Measurements from ENCODE around the gene CDH22.

Gene CDH22

DNA sequence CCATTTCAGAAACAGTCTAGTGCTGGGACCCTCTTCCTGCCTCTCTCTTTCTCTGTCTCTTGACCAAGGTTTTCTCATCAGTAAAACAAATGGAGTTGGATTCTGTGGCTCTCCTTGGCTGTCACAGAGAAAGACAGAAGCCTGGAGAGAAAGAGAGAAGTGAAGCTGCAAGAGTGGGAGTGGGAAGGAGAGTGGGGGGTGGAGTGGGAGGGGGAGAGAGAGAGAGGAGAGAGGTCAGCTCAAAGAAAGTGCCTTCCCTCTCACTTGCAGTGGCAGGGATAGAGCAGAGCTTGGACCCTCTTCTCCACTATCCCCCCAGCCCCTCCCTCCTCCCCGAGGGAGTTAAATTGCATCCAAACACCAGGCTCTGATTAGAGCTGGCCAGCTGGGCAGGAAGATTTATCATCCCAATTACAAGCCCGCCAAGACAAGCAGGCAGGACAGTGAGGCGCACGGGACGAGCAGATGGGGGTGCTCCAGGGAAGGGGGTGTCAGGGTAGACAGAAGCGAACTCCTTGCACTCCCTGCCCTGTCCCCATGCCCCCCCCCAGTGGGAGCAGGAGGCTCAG, 115.8 kb downstream of the CDH22 start:
- DNase-seq (ENCODE audit: low spot score) = no peak

DNA sequence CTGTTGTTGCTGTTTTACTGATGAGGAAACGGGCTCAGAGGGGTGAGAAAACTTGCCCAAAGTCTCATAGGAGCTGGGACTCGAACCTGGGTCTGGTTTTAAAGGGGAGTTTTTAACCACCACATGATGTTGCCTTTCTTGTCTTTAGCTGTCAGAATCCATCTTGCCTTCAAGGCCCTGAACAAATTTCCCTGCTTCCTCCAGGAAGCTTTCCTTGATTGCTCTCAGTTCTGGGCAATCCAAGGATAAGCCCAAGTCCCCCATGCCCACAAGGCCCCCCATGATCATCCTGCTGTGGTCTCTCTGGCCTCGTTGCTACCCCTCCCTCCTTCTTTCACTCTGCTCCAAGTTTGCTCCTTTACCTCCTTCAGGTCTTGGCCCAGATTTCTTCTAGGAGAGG, 116.7 kb downstream of the CDH22 start:
- DNase-seq (ENCODE audit: low spot score) = no peak

DNA sequence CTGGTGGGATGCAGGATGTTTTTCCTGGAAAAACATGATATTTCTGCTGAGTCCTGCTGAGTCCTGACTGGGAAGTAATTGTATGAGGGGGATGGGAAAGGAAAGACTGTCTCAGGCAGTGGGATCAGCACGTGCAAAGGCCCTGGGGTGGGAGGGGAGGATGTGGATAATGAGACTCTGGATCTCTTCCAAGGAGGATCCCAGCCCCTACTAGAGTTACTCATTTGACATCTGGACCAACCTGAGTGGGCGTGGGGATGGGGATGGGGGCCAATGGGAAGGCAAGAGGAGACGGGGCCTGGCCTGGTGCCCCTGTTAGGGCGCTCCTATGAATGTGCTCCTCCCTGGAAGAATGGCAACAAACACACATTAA, 117.1 kb downstream of the CDH22 start:
- DNase-seq (ENCODE audit: low spot score) = no peak

DNA sequence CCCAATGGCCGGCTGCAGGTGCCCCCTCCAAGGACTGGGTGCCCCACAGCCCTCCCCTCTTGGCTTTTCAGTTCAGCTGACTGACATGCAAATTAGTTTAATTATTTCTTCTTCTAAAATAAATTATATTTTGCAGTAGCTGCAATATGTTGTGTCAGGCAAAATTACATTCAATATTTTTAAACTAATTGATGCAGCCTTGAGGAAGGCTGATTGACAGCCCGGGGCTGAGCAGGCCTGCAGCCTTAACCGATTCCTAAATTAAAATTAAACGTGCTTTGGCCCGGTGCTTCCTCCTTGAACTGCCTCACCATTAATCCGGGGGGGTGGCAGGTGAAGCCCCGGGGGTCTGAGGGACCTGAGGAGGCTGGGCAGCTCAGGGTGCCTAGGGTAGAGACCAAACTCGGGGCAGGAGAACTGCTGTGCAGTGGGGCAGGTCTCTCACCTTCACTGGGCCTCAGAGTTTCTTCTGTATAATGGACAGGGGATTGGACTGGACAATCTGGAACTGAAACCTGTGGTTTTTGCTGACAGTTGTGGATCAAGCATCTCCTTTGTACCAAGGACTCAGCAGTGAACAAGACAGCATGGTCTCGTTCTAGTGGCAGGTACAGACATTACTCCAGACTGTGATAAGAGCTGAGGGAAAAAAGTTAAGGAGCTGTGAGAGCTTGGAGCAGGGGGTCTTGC, 117.7 kb downstream of the CDH22 start:
- no peak for DNase-seq (ENCODE audit: low spot score)

DNA sequence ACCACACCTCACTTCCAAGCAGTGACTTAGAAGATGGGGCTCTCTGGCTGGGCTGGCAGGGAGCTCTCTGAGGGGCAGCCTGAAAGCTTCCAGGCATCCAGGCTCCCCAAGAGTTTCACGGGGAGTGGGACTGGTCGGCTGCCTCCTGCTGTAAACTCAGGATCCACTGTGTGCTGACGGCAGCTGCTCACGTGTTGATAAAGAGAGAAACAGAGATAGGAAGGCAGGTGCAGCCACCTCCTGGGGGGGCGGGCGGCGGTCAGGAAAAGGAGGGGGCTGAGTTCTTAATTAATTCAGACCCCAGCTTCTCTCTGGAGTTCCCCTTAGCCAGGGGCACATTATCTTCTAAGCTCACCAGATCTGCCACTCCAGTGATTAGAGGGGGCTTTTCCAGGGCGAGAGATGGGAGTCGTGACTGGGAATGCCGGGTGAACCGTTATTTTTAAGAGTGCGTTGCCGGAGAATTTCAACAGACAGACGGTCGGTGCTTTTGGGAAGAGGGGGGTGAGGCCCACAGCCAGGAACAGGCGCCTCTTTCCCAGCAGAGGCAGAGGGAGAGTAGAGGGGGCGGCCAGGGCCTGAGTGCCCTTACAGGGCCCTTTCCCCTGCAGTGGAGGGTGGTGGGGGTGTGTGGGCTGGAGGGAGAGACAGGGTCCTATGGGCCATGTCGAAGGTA, 119.3 kb downstream of the CDH22 start:
- DNase-seq (ENCODE audit: low spot score) = no peak

DNA sequence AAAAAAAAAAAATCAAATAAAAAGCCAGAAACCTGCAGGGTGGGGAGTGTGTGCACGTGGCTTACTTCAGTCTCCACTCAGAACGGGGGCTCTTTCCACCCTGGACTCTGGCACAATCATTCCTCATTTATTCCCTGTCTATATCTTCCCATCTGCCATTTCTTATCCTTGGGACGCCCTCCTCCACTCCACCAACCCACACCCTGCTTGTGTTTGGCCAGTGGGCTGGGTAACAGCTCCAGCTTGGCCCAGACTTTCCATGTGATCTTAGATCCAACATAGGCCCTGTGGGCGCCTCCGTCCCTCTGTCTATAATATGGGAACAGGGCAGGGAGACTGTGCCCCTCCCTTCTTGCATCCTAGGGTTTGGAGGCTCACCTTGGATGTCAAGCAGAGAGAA, 122.1 kb downstream of the CDH22 start:
- no peak for DNase-seq (ENCODE audit: low spot score)

DNA sequence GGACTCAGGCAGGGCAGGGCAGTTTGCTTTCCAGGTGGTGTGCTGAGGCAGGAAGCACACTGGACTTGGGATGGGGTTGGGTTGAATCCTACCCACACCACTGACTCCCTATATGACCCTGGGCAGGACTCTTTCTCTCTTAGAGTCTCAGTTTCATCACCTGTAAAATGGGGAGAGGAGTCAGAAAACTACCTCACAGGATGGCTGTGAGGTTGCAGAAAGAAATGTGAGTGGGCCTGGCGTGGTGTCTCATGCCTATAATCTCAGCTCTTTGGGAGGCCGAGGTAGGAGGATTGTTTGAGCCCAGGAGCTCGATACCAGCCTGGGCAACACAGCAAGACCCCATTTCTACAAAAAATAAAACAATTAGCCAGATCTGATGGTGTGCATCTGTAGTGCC, 122.9 kb downstream of the CDH22 start:
- no peak for DNase-seq (ENCODE audit: low spot score)

DNA sequence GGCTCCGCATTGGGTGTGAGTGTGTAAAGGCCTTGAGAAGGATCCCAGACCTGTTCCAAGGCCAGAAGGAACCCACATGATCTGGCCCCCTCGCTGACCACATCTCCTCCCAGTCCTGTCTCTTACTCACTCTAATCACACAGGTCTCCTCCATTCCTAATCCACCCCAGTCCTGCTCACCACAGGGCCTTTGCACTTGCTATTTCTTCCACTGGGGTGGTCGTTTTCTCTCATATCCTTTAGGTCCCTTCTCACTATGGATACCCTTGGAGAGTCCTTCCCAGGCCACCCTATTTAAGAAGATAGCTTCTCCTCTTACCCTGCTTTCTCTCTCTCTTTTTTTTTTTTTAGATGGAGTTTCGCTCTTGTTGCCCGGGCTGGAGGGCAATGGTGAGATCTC, 124.5 kb downstream of the CDH22 start:
- DNase-seq (ENCODE audit: low spot score) = no peak

DNA sequence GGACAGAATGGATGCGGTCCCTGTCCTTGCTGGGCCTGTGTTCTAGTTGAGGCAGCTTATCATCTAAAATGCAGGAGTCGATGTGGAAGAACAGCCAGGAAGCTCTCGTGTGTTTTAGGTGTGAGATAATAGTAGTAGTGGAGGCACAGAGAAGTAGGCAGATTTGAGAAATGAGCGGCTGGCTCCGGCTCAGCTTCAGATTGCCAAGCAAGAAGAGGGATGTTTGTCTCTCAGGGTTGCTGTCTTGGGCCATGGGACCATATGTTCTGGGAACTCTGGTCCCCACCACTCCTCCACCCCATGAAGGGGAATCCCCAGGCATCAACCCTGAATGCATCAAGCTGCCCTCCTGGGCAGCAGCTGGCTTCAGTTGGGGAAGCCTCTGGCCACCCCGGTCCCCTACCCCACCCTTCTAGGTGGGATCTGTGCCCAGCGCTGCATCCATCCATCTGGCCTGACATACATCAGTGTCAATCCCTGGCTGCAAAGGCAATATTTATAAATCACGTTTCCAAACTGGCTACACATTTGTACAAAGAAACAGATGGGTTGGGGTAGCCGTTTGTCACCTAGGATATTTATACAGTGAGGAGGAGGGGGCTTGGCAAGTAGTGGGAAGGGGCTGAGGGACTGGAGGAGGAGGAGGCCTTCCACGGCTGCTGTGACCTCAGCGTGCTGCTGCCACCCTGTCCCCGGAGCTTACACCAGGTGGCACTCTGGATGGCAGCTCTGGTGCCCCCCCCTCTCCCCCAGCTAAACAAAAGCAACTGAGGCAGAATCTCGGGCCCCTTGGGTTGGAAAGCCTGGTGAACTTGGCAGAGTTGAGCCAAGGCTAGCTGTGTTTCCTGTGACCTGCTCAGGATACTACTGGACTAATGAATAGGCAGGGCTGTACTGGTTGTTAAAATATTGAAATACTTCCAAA, 125.8 kb downstream of the CDH22 start:
- DNase-seq (ENCODE audit: low spot score) = no peak

DNA sequence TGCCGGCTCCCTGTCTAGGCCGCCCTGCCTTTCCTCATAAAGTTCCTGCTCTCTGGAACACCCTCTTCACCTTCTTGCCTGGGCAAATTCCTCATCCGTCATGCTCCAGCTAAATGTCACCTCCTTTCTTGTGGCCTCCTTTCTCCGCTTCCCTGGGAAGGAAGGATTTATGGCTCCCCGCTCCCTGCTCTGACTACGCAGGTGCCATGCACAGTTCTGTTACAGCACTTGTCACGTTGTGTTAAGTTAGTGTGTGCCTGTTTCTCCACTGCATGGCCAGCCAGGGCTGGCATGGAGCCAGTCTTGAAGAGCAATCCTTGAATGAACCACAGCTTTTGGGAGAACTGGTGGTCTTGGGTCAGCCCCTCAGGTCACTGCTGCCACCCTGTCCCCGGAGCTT, 128.4 kb downstream of the CDH22 start:
- DNase-seq (ENCODE audit: low spot score) = no peak

DNA sequence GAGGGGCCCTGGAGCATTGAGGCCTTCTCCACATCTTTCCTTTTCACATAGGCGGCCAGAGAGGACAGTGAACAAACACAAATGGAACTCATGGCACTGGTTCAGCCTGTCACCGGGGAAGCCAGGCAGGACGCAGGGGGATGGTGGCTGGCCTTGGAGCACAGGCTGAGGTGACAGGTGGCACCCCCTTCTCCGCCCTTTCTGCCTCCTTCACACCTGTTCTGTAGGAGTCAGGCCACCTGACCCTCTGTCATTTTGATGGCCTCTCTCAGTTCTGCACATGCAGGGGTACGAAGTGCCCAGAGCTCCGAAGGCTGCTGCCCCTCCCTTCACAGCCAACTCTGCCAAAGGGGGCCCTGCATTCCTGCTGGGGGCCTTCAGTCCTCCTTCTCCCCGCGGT, 129.4 kb downstream of the CDH22 start:
- no peak for DNase-seq (ENCODE audit: low spot score)

DNA sequence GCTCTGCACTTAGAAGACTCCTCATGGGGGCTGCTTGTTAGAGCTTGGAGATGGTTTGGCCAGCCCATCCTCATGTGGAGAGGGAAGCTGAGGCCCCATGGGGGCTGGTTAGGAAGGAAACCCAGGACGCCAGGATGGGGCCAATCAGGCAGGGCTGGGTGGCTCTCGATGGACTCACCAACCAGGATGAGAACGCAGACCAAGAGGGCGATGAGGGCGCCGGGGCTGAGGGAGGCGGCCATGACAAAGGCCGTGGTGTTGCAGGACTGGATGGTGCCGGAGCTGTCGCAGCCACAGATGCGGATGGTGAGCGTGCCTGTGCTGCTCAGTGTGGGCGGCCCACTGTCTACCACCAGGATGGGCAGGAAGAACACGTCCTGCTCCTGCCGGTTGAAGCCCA, 130.5 kb downstream of the CDH22 start:
- no peak for DNase-seq (ENCODE audit: low spot score)

DNA sequence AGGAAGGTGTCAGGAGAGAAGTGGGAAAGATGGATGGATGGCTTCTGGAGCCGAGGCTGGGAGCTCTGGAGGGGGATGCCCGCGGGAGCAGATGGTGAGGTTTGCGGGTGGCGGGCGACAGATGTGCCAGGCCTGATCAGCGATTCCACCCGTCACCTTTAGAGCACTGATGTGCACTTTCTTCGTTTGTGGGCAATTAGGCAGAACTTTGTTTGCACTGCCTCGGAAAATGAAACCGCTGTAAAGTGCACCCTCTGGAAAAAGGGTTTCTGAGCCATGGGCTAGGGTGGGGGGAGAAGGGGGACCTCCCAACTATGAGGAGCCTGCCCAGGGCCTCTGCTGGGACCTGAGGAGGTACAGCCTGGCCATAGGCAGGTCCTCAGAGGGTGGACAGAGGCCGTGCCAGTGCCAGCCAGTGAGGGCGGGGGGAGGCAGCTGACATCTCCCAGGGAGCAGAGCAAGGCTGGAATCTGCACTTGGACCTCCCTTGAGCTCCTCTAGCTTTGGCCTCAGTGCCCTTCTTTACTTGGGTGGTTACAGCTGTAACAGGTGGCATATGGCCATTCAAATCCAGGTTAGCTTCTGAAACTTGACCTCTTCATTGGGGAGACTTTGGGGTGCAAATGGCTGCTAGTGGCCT, 131.4 kb downstream of the CDH22 start:
- no peak for DNase-seq (ENCODE audit: low spot score)

DNA sequence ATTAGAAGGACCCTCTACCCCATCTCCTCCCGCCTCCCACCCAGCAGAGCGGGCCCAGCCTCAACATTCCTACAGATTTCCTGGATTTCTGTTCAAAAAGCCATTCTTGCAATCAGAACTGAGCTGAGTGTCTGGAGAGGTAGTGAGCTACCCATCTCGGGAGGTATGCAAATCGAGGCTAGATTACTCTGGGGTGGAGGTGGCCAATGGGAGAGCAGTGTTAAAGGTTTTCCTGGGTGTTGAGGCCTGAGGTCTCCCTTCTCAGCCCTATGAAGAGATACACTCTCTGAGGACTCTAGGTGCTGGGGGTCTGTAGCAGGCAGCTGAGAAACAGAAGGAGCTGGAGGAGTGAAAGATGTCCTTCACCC, 133.2 kb downstream of the CDH22 start:
- DNase-seq (ENCODE audit: low spot score) = no peak

DNA sequence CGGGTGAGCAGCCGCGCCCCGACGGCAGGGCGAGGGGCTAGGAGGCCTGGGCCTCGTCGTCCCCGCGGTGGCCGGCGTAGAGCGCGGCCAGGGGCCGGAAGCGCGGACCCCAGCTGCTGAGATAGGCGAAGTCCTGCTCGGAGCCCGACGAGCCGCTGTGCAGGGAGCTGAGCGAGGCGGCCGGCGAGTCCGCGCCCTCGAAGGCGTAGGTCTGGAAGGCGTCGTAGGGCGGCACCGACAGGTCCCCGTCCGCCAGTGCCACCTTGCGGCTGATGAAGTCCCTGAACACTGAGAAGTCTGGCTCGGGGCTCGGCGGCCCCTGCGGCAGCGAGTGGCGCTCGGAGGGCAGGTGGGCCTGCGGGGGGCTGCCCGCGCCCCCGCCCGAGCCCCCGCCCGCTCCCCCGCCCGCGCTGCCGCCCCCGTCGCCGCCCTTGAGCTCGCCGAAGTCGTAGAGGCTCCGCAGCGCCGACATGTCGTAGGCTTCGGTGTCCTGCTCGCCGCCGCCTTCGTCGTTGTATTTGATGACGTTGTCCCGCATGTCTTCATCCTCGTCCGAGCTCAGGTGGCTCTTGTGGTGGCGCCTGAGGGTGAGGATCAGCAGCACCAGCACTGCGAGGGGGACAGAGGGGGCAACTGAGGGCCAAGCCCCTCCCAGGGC, 133.7 kb downstream of the CDH22 start:
- no peak for DNase-seq (ENCODE audit: low spot score)

DNA sequence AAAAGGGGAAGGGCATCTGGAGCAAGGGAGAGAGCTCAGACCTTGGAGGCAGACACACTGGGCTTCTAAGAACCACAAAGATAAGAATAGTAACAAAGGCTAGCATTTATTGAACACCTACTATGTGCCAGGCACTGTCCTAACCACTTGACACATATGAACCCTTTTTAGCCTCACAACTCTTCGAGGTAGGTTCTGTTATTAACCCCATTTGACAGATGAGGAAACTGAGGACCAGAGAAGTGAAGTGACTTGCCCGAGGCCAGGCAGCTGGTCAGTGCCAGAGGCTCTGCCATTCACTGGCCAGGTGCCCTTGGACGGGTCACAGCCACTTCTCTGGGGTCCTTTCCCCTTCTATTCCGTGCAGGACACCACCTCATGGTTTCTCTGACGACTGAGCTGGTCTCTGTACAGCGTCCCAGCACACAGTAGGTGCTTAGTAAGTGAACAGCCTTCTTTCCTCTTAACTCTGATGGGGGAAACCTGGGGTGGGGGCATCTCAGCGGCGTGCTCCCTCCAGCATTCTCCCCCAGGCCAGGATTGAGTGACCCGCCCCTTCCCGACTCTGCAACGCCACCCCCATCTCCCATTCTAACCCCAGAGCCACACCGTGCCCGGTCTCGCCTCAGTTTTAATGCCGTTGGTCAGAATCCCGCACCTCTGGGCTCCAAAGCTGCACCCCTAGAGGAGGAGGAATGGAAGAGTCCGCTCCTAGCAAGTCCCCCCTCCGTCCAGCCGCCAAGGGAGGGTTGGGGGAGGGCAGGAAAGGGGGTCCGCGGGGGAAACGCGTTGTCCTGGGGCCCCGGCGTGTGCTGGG, 134.4 kb downstream of the CDH22 start:
- no peak for DNase-seq (ENCODE audit: low spot score)

DNA sequence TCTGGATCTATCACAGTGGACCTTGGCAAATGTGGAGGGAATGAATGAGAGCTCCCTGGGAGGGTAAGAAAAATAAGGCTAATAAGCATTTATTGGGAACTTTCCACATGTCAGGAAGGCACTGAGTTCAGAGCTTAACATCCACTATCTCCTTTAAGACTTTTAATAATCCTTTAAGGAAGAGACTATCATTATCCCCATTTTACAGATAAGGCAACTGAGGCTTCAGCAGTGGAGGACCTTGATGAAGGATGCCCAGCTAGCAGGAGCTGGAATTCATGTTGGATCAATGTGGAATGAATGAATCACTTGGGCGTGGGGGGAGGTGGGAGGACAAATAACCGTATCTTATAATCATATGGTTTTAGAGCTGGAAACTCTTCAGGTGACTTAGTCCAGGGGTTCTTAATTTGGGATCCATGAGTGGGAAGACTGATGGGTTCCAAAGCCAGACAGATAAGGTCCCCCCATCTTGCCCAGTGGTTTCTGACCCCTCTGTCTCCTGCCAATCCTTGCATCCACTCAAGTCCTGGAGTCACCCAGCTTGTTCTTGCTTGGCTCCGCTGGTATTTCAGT, 135.2 kb downstream of the CDH22 start:
- DNase-seq (ENCODE audit: low spot score) = no peak

DNA sequence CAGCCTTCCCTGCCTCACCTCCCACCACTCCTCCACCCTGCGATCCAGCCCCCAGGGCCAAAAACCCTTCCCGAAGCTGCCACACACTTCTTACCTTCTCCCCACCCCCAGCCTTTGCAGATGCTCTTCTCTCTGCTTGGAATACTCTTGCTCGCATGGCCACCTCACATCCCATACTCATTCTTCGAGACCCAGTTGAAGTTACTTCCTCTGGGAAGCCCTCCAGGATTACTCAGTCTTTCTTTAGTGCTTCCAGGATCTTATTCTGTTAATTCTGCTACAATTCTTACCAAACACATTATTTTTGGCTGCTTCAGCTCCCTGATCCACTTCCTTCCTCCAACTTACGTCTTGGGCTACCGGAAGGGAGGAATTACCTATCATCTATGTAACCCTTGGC, 135.8 kb downstream of the CDH22 start:
- no peak for DNase-seq (ENCODE audit: low spot score)

DNA sequence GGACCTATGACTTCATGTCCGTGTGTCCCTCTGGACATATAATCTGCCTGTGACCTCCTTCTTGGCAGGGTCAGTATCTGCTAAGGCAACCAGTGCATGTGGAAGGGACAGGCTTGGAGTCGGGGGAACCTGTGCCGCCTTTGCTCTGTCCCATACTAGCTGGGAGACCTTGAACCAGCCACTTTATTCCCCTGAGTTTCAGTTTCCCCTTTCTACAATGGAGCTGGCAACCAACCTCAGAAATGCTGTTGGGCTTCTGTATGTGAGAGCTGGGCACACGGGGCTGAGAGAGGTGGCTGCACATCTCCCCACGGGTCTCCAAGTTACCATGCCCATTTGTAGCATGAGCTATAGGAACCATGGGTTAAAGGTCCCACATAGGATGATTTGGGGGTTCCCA, 136.4 kb downstream of the CDH22 start:
- no peak for DNase-seq (ENCODE audit: low spot score)

DNA sequence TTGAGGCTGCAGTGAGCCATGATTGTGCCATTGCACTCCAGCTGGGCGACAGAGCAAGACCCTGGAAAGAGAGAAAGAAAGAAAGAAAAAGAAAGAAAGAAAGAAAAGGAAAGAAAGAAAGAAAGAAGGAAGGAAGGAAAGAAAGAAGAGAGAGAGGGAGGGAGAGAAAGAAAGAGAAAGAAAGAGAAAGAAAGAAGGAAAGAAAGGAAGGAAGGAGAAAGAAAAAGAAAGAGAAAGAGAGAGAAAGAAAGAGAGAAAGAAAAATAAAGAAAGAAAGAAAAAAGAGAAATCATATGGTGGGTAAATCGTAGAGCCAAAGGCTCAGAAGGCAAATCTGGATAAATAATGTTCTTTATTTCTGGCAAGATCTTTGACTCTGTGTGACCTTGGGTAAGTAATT, 136.8 kb downstream of the CDH22 start:
- DNase-seq (ENCODE audit: low spot score) = no peak
